Ectodermal cell (in vitro differentiated cells): ENCODE results near the gene OSGEP.
"Not testable (repeated sequence)": the region's sequence is repeated elsewhere in the genome, so short reads cannot be mapped to it uniquely, and the experiment has no call there.

Experiments
- H3K27ac ChIP-seq: 2 replicates; pipeline ENCODE4 v1.7.0; 2013; ENCODE audit warnings: mild to moderate bottlenecking, low read depth, low read length; ENCODE audit not compliant: insufficient read depth, poor library complexity, severe bottlenecking
- H3K27me3 ChIP-seq: 2 replicates; pipeline ENCODE4 v1.7.0; 2013; ENCODE audit warnings: mild to moderate bottlenecking, low read length; ENCODE audit not compliant: insufficient read depth, control insufficient read depth, poor library complexity, severe bottlenecking
- H3K36me3 ChIP-seq: one replicate; pipeline ENCODE4 v1.7.0; 2013; ENCODE audit warnings: low read length; ENCODE audit not compliant: control insufficient read depth, insufficient read depth
- H3K4me1 ChIP-seq: one replicate; pipeline ENCODE4 v1.7.0; 2013; ENCODE audit warnings: low read length; ENCODE audit not compliant: control insufficient read depth, insufficient read depth
- H3K4me3 ChIP-seq: 2 replicates; pipeline ENCODE4 v1.7.0; 2013; ENCODE audit warnings: low read depth, low read length, control low read depth; ENCODE audit not compliant: insufficient read depth
- H3K9me3 ChIP-seq: 2 replicates; pipeline ENCODE4 v1.7.0; 2013; ENCODE audit warnings: mild to moderate bottlenecking, low read length, moderate library complexity; ENCODE audit not compliant: control insufficient read depth
- WGBS, 2 experiments: methylation state at CpG; one replicate each; pipeline ENCODE4 v1.1.7; 2013; ENCODE audit warnings: missing lambda C conversion rate in 2 of 2; 5-methylcytosine and 5-hydroxymethylcytosine counted together

OSGEP gene

GRCh38 chr14:20452831-20453230, 1.8 kb downstream of the OSGEP start:
- 86 to 91% methylated on average over 8 of the region's 8 CpGs for WGBS, 2 experiments
- not testable (repeated sequence) for H3K4me3 ChIP-seq, H3K9me3 ChIP-seq, H3K27ac ChIP-seq, H3K27me3 ChIP-seq
- Histone ChIP-seq H3K4me1 (peaks cover 10% of the 10 kb centered on the region), H3K36me3 (peaks cover 50% of the 10 kb centered on the region)

GRCh38 chr14:20446889-20447288, 7.7 kb downstream of the OSGEP start:
- 95 to 97% methylated on average over 5 of the region's 5 CpGs for WGBS, 2 experiments
- H3K27ac ChIP-seq: no peak overlapping the region
- peaks cover 48% of the 10 kb centered on the region for H3K36me3 ChIP-seq
- H3K27me3 ChIP-seq: no peaks in the 10 kb centered on the region
- H3K4me1 ChIP-seq: no peaks in the 10 kb centered on the region
- H3K9me3 ChIP-seq: no peaks in the 10 kb centered on the region
- no peak overlapping the region for H3K4me3 ChIP-seq

- H3K4me3 ChIP-seq, H3K27ac ChIP-seq, H3K4me1 ChIP-seq, H3K27me3 ChIP-seq, H3K9me3 ChIP-seq: not testable (repeated sequence)
- 87 to 96% methylated on average over 1 to 2 of the region's 4 CpGs for WGBS, 2 experiments
- H3K36me3 ChIP-seq: peaks cover 28% of the 10 kb centered on the region
These were observed 11.0 kb downstream of the OSGEP start for GRCh38 chr14:20443650-20444049.

GRCh38 chr14:20441461-20441860, 13.2 kb downstream of the OSGEP start:
- Histone ChIP-seq H3K4me3 (no peak overlapping the region), H3K27me3 (no peaks in the 10 kb centered on the region)
- WGBS, 2 experiments: 95 to 98% methylated on average over 2 of the region's 2 CpGs

GRCh38 chr14:20440882-20441281, 13.7 kb downstream of the OSGEP start:
- Histone ChIP-seq H3K27ac (no peak overlapping the region), H3K36me3 (peaks cover 1% of the 10 kb centered on the region), H3K4me3 (no peak overlapping the region), H3K27me3 (no peaks in the 10 kb centered on the region), H3K9me3 (no peaks in the 10 kb centered on the region), H3K4me1 (no peaks in the 10 kb centered on the region)
- WGBS, 2 experiments: 89 to 95% methylated on average over 5 of the region's 5 CpGs

More at GRCh38 chr14:20441461-20441860, 13.2 kb downstream of the OSGEP start:
- H3K4me1 ChIP-seq: no peaks in the 10 kb centered on the region
- no peaks in the 10 kb centered on the region for H3K9me3 ChIP-seq
- peaks cover 7% of the 10 kb centered on the region for H3K36me3 ChIP-seq
- no peak overlapping the region for H3K27ac ChIP-seq

- Histone ChIP-seq H3K27me3 (no peaks in the 10 kb centered on the region), H3K4me3 (no peak overlapping the region), H3K27ac (no peak overlapping the region), H3K36me3 (no peaks in the 10 kb centered on the region), H3K9me3 (no peaks in the 10 kb centered on the region), H3K4me1 (no peaks in the 10 kb centered on the region)
- WGBS, 2 experiments: 91 to 92% methylated on average over 5 of the region's 5 CpGs
These were observed 14.1 kb downstream of the OSGEP start for GRCh38 chr14:20440465-20440864.

GRCh38 chr14:20438664-20439063, 15.9 kb downstream of the OSGEP start:
- Histone ChIP-seq H3K9me3 (no peaks in the 10 kb centered on the region), H3K27ac (no peak overlapping the region)

GRCh38 chr14:20436363-20436755, 18.3 kb downstream of the OSGEP start:
- Histone ChIP-seq H3K9me3 (no peaks in the 10 kb centered on the region), H3K27me3 (no peaks in the 10 kb centered on the region), H3K27ac (no peak overlapping the region), H3K4me3 (no peak overlapping the region), H3K4me1 (no peaks in the 10 kb centered on the region), H3K36me3 (no peaks in the 10 kb centered on the region)
- 88 to 89% methylated on average over 4 of the region's 4 CpGs for WGBS, 2 experiments

More at GRCh38 chr14:20438664-20439063, 15.9 kb downstream of the OSGEP start:
- H3K4me1 ChIP-seq: no peaks in the 10 kb centered on the region
- H3K27me3 ChIP-seq: no peaks in the 10 kb centered on the region
- H3K36me3 ChIP-seq: no peaks in the 10 kb centered on the region
- H3K4me3 ChIP-seq: no peak overlapping the region
- 95 to 98% methylated on average over 7 of the region's 7 CpGs for WGBS, 2 experiments

- Histone ChIP-seq H3K9me3 (no peaks in the 10 kb centered on the region), H3K36me3 (no peaks in the 10 kb centered on the region), H3K27ac (no peak within 1 kb of the TSS), H3K4me3 (no peak within 1 kb of the TSS), H3K4me1 (no peaks in the 10 kb centered on the region), H3K27me3 (no peaks in the 10 kb centered on the region)
- 91 to 93% methylated on average over 17 of the region's 17 CpGs for WGBS, 2 experiments
These were observed 18.8 kb downstream of the OSGEP start, which contains the start of gene KLHL33 for GRCh38 chr14:20435582-20436362. Gene KLHL33, minus strand, starts transcription at chr14:20436166. Its CDS starts 355 bp downstream, at chr14:20435811.

GRCh38 chr14:20434701-20435581, 19.7 kb downstream of the OSGEP start:
- Histone ChIP-seq H3K9me3 (no peaks in the 10 kb centered on the region), H3K27me3 (no peaks in the 10 kb centered on the region), H3K27ac (no peak overlapping the region), H3K4me1 (no peaks in the 10 kb centered on the region), H3K4me3 (no peak overlapping the region), H3K36me3 (no peaks in the 10 kb centered on the region)
- 88 to 92% methylated on average over 44 of the region's 44 CpGs for WGBS, 2 experiments
